HFFc6 (cell line): ENCODE measurements around the gene CAPZA1. TPM values are rescaled to one million over a fixed set of nuclear protein-coding genes. Genes with fewer than 3 reads are reported as not detected.

ENCODE experiments used
- DNase-seq: peaks from one replicate; pipeline ENCODE4 v3.0.0-alpha.2; 2018
- H3K27ac Mint-ChIP-seq: 2 replicates; pipeline ENCODE4 v1.8.0; 2020; ENCODE audit warnings: mild to moderate bottlenecking, mixed read lengths
- H3K27me3 Mint-ChIP-seq: 2 replicates; pipeline ENCODE4 v1.8.0; 2021; ENCODE audit warnings: mild to moderate bottlenecking, moderate library complexity, mixed read lengths; ENCODE audit not compliant: insufficient read depth
- H3K36me3 Mint-ChIP-seq: 2 replicates; pipeline ENCODE4 v1.8.0; 2021; ENCODE audit warnings: low read depth, mixed read lengths
- H3K4me1 Mint-ChIP-seq: 2 replicates; pipeline ENCODE4 v1.8.0; 2020; ENCODE audit warnings: low read depth, mixed read lengths
- H3K4me3 Mint-ChIP-seq: 2 replicates; pipeline ENCODE4 v1.8.0; 2020; ENCODE audit warnings: mild to moderate bottlenecking, moderate library complexity, mixed read lengths
- H3K9me3 Mint-ChIP-seq: 2 replicates; pipeline ENCODE4 v1.8.0; 2020; ENCODE audit warnings: mild to moderate bottlenecking, mixed read lengths
- CTCF ChIP-seq: fragments of 200-600 bp; sonication (generic); IDR thresholded peaks from 2 replicates; pipeline ENCODE4 v1.5.0; 2021; ENCODE audit warnings: antibody characterized with exemption, mild to moderate bottlenecking
- long read RNA-seq: library from polyadenylated mRNA; unstranded; transcript quantifications from one replicate; pipeline ENCODE4 v2.0.0, GENCODE V29; 2019
- total RNA-seq, 6 experiments: library from RNA; stranded (reverse); fragmentation: NEBNext Ultra II Directional; extraction: Animal tissue kit (Norgen Biotek cat#: 25700); gene quantifications; 2 replicates in 1 of 6; 3 replicates in 5 of 6; pipeline ENCODE4 v1.2.3, GENCODE V29; 2021

The CAPZA1 gene
- total RNA-seq: 100 to 1,000 TPM; 230 to 293 (median 265) TPM
- long read RNA-seq, transcript CAPZA1-201 (10 exons, 3,020 nt): major isoform, 283 of 445 reads
- long read RNA-seq, partial matches to known transcripts: 17 of 445 reads
- long read RNA-seq, other reads (novel, unspliced or antisense): 141 of 445 reads

GRCh38 chr1:112619518-112620376 is at the start of gene CAPZA1:
CAPZA1 (plus strand) TSS chr1:112619832; CDS start chr1:112619845, 13 bp downstream.
- no peaks in the 10 kb centered on the region for H3K27me3 Mint-ChIP-seq
- peak within 1 kb of the TSS; percentile 100 for H3K4me3 Mint-ChIP-seq
- no peak for TF ChIP-seq CTCF
- peak; percentile 88 for DNase-seq
- H3K27ac Mint-ChIP-seq: peak within 1 kb of the TSS; percentile 100
- H3K4me1 Mint-ChIP-seq: peaks cover 40% of the 10 kb centered on the region
- H3K36me3 Mint-ChIP-seq: peaks cover 27% of the 10 kb centered on the region
- H3K9me3 Mint-ChIP-seq: no peaks in the 10 kb centered on the region

- Mint-ChIP-seq H3K27ac (peak overlapping the region; percentile 62), H3K27me3 (no peaks in the 10 kb centered on the region), H3K4me1 (peaks cover 23% of the 10 kb centered on the region), H3K9me3 (no peaks in the 10 kb centered on the region), H3K4me3 (no peak overlapping the region; the same call in 1 of the 2 replicates), H3K36me3 (peaks cover 34% of the 10 kb centered on the region)
- peak; percentile 90 for DNase-seq
- TF ChIP-seq CTCF: no peak
Measured at GRCh38 chr1:112575154-112575804, 44.4 kb upstream of the CAPZA1 start.

- Mint-ChIP-seq H3K36me3 (peaks cover 38% of the 10 kb centered on the region), H3K4me1 (peaks cover 27% of the 10 kb centered on the region), H3K9me3 (no peaks in the 10 kb centered on the region), H3K27ac (peak overlapping the region; percentile 62; the same call in 1 of the 2 replicates), H3K4me3 (no peak overlapping the region), H3K27me3 (no peaks in the 10 kb centered on the region)
- no peak for TF ChIP-seq CTCF
- DNase-seq: no peak
Measured at GRCh38 chr1:112576240-112576639, 43.4 kb upstream of the CAPZA1 start.

- DNase-seq: no peak
- Mint-ChIP-seq H3K4me1 (peaks cover 48% of the 10 kb centered on the region), H3K27ac (no peak overlapping the region), H3K36me3 (peaks cover 28% of the 10 kb centered on the region), H3K27me3 (no peaks in the 10 kb centered on the region), H3K4me3 (no peak overlapping the region), H3K9me3 (no peaks in the 10 kb centered on the region)
- no peak for TF ChIP-seq CTCF
Measured at GRCh38 chr1:112579801-112580510, 39.7 kb upstream of the CAPZA1 start.

GRCh38 chr1:112581586-112582192 is 37.9 kb upstream of the CAPZA1 start:
- TF ChIP-seq CTCF: no peak
- DNase-seq: no peak
- H3K4me3 Mint-ChIP-seq: no peak overlapping the region
- peak overlapping the region; percentile 22; the same call in 1 of the 2 replicates for H3K27ac Mint-ChIP-seq
- H3K36me3 Mint-ChIP-seq: peaks cover 20% of the 10 kb centered on the region
- H3K9me3 Mint-ChIP-seq: no peaks in the 10 kb centered on the region
- H3K27me3 Mint-ChIP-seq: no peaks in the 10 kb centered on the region
- peaks cover 31% of the 10 kb centered on the region for H3K4me1 Mint-ChIP-seq
